ENCODE measurements around the gene XRRA1. TPM values are rescaled to one million over a fixed set of nuclear protein-coding genes. Genes with fewer than 3 reads are reported as not detected.

The XRRA1 gene
- total and polyA plus RNA-seq, 2 of the 13 experiments (the other 11 are each of a cell fraction or from before 2014, with no cell fraction given): 7.6 to 10.5 TPM

DNA sequence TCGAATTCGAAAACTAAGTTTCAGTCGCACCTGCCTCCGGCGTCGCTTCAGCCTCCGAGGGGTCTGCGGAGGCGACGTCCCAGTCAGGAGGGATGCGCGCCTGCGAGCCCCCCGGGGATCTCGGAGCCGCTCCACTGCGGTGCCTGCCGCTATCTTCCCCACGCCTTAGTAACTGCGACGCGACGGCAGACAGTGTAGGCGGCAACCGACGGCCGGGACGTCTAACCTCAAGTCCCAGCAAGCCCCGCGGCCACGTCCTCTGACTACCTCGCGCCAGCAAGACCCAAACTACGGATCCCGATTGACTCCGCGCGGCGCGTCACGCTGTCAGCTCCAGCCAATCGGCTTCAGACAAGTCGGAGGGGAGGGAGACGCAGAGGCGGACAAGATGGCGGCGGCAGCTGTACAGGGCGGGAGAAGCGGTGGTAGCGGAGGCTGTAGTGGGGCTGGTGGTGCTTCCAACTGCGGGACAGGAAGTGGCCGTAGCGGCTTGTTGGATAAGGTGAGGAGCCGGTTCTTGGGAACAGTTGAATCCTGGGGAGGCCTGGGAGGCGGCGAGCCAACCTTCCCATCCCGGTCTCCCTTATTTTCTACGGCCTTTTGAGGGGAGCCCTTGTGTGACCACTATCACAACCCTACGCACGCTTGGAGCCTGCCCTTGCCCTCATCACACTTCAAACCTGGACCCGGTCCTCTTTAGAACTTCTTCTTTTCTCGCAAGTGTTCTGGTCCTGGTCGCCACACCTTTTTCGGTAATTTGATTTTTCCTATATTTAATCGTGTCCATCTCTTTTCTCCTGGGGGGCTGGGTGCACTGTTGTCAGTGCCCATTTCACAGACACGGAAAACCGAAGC lies at the start of gene XRRA1, which contains the start of gene SPCS2 (continued):
- TF ChIP-seq MTF2 (CRISPR knock-in tag; IDR thresholded peaks at IDR 0.05; ENCODE audit: borderline replicate concordance) (peak; percentile 58; the same call in 1 of the 2 replicates), ZNF746 (CRISPR knock-in tag; IDR thresholded peaks at IDR 0.05) (peak; percentile 77), FOXC1 (CRISPR knock-in tag; IDR thresholded peaks at IDR 0.05; ENCODE audit: borderline replicate concordance) (peak; percentile 90; the same call in 1 of the 2 replicates), KDM6A (CRISPR knock-in tag; IDR thresholded peaks at IDR 0.05; ENCODE audit: low read depth) (no peak), HNRNPK (IDR thresholded peaks at IDR 0.05; ENCODE audit: low read depth, low read length, poor library complexity, severe bottlenecking) (no peak), ZBTB10 (CRISPR knock-in tag; IDR thresholded peaks at IDR 0.05; ENCODE audit: borderline replicate concordance) (no peak), ZFP36 (IDR thresholded peaks at IDR 0.05; ENCODE audit: borderline replicate concordance, low read depth, low read length, partially characterized antibody) (no peak), TGIF2 (CRISPR knock-in tag; IDR thresholded peaks at IDR 0.05) (peak; percentile 82; the same call in 1 of the 2 replicates), MXI1 (IDR thresholded peaks at IDR 0.05; ENCODE audit: borderline replicate concordance, low read depth, low read length) (peak; percentile 87; the same call in 1 of the 3 replicates), ZNF672 (CRISPR knock-in tag; IDR thresholded peaks at IDR 0.05) (no peak), PHB2 (IDR thresholded peaks at IDR 0.05; ENCODE audit: partially characterized antibody) (no peak), MTF1 (CRISPR knock-in tag; IDR thresholded peaks at IDR 0.05) (no peak), RNF2 (conservative IDR thresholded peaks at IDR 0.05; ENCODE audit: low read depth) (peak; percentile 91), ZNF790 (CRISPR knock-in tag; IDR thresholded peaks at IDR 0.05; ENCODE audit: borderline replicate concordance) (0 out of 2 replicates have a peak, but pooled peaks have one; percentile 58), NFATC3 (CRISPR knock-in tag; IDR thresholded peaks at IDR 0.05) (no peak), ZNF484 (CRISPR knock-in tag; IDR thresholded peaks at IDR 0.05; ENCODE audit: borderline replicate concordance, low read depth) (no peak), ZBTB39 (CRISPR knock-in tag; IDR thresholded peaks at IDR 0.05) (no peak), RBFOX2 (IDR thresholded peaks at IDR 0.05; ENCODE audit: low read depth, low read length) (peak; percentile 95), POLR2A (IDR thresholded peaks at IDR 0.05; ENCODE audit: insufficient read depth in 1 of 2, low read depth in 2 of 2, low read length in 2 of 2) (peak; percentile 80 to 89)
- TF ChIP-seq, protein P1, sequence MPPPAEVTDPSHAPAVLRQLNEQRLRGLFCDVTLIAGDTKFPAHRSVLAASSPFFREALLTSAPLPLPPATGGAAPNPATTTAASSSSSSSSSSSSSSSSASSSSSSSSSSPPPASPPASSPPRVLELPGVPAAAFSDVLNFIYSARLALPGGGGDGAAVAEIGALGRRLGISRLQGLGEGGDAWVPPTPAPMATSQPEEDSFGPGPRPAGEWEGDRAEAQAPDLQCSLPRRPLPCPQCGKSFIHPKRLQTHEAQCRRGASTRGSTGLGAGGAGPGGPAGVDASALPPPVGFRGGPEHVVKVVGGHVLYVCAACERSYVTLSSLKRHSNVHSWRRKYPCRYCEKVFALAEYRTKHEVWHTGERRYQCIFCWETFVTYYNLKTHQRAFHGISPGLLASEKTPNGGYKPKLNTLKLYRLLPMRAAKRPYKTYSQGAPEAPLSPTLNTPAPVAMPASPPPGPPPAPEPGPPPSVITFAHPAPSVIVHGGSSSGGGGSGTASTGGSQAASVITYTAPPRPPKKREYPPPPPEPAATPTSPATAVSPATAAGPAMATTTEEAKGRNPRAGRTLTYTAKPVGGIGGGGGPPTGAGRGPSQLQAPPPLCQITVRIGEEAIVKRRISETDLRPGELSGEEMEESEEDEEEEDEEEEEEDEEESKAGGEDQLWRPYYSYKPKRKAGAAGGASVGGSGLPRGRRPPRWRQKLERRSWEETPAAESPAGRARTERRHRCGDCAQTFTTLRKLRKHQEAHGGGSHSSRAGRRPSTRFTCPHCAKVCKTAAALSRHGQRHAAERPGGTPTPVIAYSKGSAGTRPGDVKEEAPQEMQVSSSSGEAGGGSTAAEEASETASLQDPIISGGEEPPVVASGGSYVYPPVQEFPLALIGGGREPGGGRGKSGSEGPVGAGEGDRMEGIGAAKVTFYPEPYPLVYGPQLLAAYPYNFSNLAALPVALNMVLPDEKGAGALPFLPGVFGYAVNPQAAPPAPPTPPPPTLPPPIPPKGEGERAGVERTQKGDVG (CRISPR knock-in tag; IDR thresholded peaks at IDR 0.05; ENCODE audit: borderline replicate concordance): no peak; the same call in 1 of the 2 replicates
- TF ChIP-seq, protein P2, sequence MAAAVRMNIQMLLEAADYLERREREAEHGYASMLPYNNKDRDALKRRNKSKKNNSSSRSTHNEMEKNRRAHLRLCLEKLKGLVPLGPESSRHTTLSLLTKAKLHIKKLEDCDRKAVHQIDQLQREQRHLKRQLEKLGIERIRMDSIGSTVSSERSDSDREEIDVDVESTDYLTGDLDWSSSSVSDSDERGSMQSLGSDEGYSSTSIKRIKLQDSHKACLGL (CRISPR knock-in tag; IDR thresholded peaks at IDR 0.05): peak; percentile 92
